GM19463 (cell line): ENCODE measurements around the gene CTNNA3.

Experiments
- ATAC-seq: cut with Tn5 transposase; IDR thresholded peaks from one replicate; pipeline ENCODE4 v1.9.1; 2021; ENCODE audit warnings: mild to moderate bottlenecking, moderate library complexity; ENCODE audit not compliant: unreplicated experiment

The CTNNA3 gene

GRCh38 chr10:66964946-66965345 lies 731.0 kb downstream of the CTNNA3 start:
- no peak for ATAC-seq

DNA sequence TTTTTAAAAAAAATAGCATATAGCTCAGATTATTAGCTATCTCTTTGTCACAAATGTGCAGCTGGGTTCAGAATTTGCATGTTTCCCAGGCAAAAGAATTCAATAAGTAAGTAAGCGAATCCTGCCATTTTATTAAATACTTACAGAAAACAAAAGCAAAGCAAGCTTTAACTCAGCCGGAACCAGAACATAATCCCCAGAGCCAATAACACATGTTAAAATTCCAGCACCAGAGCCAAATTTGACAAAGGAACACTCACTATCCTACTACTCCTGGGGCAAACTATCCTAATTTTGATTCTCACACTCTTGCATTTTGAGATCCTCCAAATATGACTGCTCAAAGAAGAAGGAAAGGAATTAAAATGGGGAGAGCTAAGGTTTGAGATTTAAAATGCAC lies 737.5 kb downstream of the CTNNA3 start:
- no peak for ATAC-seq

DNA sequence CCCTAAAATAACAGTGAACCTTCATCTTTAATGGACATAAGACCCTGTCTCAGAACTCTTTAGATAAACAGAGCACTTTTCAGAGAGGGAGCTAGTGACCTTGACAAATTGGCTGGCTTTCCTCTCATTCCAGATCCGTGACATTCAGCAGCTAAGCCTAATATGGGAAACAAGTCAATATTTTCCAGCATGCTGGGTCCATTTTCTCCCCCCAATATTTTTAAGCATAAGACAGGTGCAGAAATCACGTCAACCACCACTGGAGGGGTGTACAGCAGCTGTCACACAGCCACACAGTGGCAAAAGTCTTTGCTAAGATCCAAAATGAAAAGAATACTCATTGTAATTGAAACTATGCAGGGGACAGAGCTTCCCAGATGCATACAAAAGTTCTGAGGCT lies 744.1 kb downstream of the CTNNA3 start:
- ATAC-seq = no peak

GRCh38 chr10:66943590-66943989 lies 752.4 kb downstream of the CTNNA3 start:
- no peak for ATAC-seq

GRCh38 chr10:66942407-66942806 lies 753.6 kb downstream of the CTNNA3 start:
- no peak for ATAC-seq

GRCh38 chr10:66941491-66941890 lies 754.5 kb downstream of the CTNNA3 start:
- no peak for ATAC-seq

GRCh38 chr10:66940965-66941364 lies 755.0 kb downstream of the CTNNA3 start:
- no peak for ATAC-seq

GRCh38 chr10:66934711-66935110 lies 761.3 kb downstream of the CTNNA3 start:
- no peak for ATAC-seq

- ATAC-seq = no peak
Measured at GRCh38 chr10:66931949-66932343, 764.0 kb downstream of the CTNNA3 start.

DNA sequence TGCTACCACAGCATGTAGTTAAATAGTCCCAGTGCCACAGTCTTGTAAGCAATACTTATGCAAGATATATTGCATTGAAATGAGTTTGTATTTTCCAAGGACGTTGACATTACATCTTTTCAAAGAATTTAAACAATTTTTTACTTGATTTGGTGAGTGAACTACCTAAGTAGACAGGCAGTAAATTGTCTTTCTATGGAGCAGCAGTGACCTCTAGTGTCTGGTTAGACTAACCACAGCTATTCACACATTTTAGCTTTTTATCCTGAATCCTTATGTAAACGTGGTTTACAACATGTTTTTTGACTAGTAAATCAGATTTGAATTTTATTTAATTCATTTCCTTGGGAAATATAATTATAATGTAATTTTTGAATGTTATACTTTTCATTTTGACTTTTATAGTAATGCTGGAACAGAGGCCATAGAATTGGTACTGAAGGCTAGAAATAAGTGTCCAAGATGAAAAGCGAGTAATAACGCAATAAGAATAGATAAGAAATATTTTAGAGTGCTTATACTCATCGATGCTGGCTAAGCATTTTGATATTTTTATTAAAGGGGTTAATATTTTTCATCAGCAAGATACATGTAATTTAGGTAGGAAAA lies 764.6 kb downstream of the CTNNA3 start:
- peak; percentile 67 for ATAC-seq

- no peak for ATAC-seq
Measured at GRCh38 chr10:66929375-66929774, 766.6 kb downstream of the CTNNA3 start.

- no peak for ATAC-seq
Measured at GRCh38 chr10:66928776-66929175, 767.2 kb downstream of the CTNNA3 start.

- no peak for ATAC-seq
Measured at GRCh38 chr10:66927971-66928770, 767.8 kb downstream of the CTNNA3 start.

GRCh38 chr10:66927251-66927935 lies 768.6 kb downstream of the CTNNA3 start:
- ATAC-seq = no peak

DNA sequence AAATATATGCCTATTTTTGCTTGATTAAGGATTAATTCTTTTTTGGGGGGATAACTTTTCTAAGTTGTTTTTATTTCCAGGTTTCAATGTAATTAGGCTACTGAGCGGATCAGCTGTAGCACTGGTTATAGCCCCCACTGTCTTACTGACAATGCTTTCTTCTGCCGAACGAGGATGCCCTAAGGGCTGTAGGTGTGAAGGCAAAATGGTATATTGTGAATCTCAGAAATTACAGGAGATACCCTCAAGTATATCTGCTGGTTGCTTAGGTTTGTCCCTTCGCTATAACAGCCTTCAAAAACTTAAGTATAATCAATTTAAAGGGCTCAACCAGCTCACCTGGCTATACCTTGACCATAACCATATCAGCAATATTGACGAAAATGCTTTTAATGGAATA lies 769.2 kb downstream of the CTNNA3 start:
- ATAC-seq = no peak

- ATAC-seq = peak; percentile 100
Measured at GRCh38 chr10:66925896-66926715, 769.9 kb downstream of the CTNNA3 start, which contains the start of gene LRRTM3. Gene LRRTM3, plus strand, starts transcription at chr10:66926036.

- no peak for ATAC-seq
Measured at GRCh38 chr10:66925373-66925772, 770.6 kb downstream of the CTNNA3 start.

DNA sequence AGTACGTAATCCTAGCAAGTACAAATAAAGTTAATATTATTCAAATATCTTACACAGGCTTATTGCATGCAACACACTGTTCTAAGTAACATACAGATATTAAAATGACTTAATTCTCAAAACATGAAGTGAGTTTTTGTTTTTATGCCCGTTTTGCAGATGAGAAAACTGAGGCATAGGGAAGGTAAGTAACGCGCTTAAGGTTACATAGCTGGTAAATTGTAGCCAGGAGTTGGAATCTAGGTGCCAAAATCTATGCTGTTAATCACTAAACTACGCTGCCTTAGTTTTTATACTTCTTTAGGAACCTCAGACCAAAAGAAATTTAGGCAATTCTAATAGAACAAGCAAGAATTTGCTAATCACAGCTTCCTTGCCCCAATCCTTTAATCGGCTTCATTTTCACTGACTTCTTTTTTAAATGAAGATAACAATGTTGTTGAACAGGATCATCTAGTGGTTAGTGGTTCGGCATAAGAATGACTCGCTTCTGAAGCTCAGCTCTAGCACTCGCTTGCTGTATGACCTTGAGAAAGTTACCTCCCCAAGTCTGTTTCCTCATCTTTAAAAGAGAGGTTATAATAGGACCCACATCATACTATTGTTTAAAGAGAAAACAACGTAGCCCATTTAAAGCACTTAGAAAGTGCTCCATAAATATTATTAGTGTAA lies 771.2 kb downstream of the CTNNA3 start:
- no peak for ATAC-seq

- no peak for ATAC-seq
Measured at GRCh38 chr10:66919248-66919647, 776.7 kb downstream of the CTNNA3 start.

DNA sequence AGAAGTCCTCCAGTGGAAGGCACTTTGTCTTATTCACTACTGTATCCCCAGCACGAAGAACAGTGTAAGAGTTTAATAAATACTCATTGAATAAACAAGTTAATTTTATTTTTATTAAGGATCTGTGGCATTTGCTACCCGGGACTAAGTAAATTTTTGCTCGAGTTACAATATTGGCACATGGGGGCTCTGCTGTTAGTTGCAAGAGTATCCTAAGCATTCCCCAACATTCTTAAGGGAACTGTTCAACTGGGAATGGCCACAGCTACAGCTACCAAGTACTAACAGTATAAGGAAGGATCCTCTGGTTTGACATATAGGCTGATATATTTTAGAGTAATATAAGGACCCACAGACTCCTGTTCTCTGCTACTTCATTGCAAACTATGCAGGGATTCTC lies 778.9 kb downstream of the CTNNA3 start:
- ATAC-seq = no peak

DNA sequence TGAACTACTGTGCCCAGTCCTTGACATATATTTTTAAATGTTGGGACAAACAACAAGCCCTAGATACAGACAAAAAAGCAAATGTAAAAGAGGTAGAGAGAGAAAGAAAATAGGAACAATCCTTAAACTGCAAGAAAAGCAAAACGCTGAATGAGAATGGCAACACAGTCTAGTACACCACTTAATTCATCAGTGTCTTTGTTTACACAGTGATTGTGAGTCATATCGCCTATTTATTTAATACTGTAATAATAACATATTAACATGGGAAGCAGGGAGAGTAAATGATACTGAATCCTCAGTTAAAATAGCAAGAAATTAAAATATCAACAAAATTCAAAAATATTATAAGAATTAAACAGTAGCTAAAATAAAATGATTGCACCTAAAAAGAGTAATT lies 780.0 kb downstream of the CTNNA3 start:
- no peak for ATAC-seq
